HEK293 (cell line): ENCODE results near the gene SVIL.
"Not testable (repeated sequence)": the region's sequence is repeated elsewhere in the genome, so short reads cannot be mapped to it uniquely, and the experiment has no call there.

ENCODE experiments used
- MYNN ChIP-seq: fragments of 450-650 bp; formaldehyde crosslinking; IDR thresholded peaks from 2 replicates; pipeline ENCODE4 v1.5.1; 2016; ENCODE audit warnings: missing biosample characterization, missing genetic modification characterization, borderline replicate concordance
- ZNF596 ChIP-seq: fragments of 450-650 bp; IDR thresholded peaks from 2 replicates; pipeline ENCODE4 v1.5.0; 2018; ENCODE audit warnings: missing biosample characterization, mild to moderate bottlenecking, missing genetic modification characterization, moderate library complexity

DNA sequence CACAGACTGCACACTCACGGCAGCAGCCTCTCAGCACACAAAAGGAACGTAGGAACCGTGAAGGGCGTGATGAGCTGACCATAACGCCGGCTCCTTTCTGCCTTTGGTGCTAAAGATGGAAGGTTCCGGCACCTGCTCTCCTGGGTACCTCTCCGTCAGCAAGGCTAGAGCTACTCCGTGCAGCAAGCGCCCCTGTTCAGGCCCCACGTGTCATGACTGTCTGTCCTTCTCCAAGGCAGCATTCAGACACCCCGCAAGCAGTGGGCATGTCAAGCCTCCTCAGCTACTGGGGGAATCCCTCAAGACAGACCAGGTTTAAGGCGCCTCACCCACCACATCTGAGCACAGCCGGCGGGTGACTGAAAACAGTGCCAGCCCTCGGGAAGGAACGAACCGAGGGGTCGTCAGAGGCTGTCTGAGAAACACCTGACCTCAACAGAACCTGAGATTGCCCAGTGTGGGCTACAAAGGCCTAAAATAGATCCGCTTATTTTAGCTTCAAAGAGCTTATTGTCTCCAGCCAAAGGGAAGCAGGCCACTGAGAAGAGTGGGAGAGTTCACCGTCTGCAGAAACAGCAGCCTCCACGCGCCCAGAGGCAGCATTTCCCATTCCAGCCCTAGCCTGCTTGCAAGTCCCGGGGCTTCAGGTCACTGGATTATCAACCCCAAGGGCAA, 124.2 kb downstream of the SVIL start:
- TF ChIP-seq MYNN, ZNF596 (tag by site-specific recombination): not testable (repeated sequence)
